ENCODE data around the gene DISP3. TPM values are rescaled to one million over a fixed set of nuclear protein-coding genes. Genes with fewer than 3 reads are reported as not detected.

Gene DISP3
- total RNA-seq, 1 donor from 2014 or later: 0.42 TPM

DNA sequence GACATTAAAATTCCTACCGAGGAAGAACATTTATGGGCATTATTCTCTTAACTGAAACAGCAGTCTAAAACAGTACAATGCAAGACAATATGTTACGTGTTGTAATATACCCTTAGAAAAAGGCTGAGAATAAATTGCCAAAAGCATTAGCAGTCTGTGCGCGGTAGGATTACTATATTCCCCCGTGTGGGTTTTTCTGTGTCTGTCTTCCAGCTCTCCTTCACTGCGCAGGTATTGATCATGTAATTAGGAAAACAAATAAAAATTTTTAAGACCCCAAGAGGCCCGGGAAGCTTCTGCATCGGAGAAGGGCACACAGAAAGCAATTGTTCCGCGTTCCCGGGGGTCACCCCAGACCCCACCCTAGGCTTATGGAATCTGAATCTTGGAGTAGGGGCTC lies 106.4 kb downstream of the DISP3 start:
- ChIA-PET POLR2A (no interaction called here), CTCF (no interaction called here)
- Mint-ChIP-seq H3K27ac (no peak overlapping the region), H3K36me3 (ENCODE audit: low read depth) (no peaks in the 10 kb centered on the region), H3K4me1 (no peaks in the 10 kb centered on the region), H3K4me3 (no peak overlapping the region), H3K27me3 (peaks cover 18% of the 10 kb centered on the region), H3K9me3 (no peaks in the 10 kb centered on the region)
- ATAC-seq (ENCODE audit: low read depth) (no peak), DNase-seq (no peak)
- TF ChIP-seq CTCF (IDR thresholded peaks at IDR 0.05): no peak
- intact Hi-C loops (cut with micrococcal nuclease): no loop called here

Other genes with a start within 250 kb of the DISP3 start
- gene MTOR, start 216.6 kb upstream of the DISP3 start, total RNA-seq: 49.9 and 55.1 TPM in 2 replicates
- 23.3 and 27.8 TPM in 2 replicates for gene UBIAD1, start 206.0 kb upstream of the DISP3 start, total RNA-seq
- gene FBXO2, start 175.3 kb downstream of the DISP3 start, total RNA-seq: 4.2 and 4.6 TPM in 2 replicates
- gene FBXO44, start 175.7 kb downstream of the DISP3 start, total RNA-seq: 27.2 and 29.9 TPM in 2 replicates
- gene FBXO6, start 185.0 kb downstream of the DISP3 start, total RNA-seq: 10.0 and 10.5 TPM in 2 replicates
- gene MAD2L2, start 202.0 kb downstream of the DISP3 start, total RNA-seq: 34.4 and 34.9 TPM in 2 replicates
- gene DRAXIN, start 212.6 kb downstream of the DISP3 start, total RNA-seq: 0.17 and 0.18 TPM in 2 replicates

Measured in activated B cell treated with CpG ODN at 0.5 μM for 24 hours (primary cell).